GM21786 (cell line): ENCODE measurements around the gene ESYT2.

ENCODE experiments used
- ATAC-seq: cut with Tn5 transposase; IDR thresholded peaks from one replicate; pipeline ENCODE4 v1.9.1; 2021; ENCODE audit not compliant: unreplicated experiment

ESYT2 gene

GRCh38 chr7:158729646-158730382 is 99.5 kb downstream of the ESYT2 start:
- no peak for ATAC-seq

- ATAC-seq, result no peak
These were observed 100.2 kb downstream of the ESYT2 start for GRCh38 chr7:158728911-158729645.

- ATAC-seq, result no peak
These were observed 101.6 kb downstream of the ESYT2 start for GRCh38 chr7:158727690-158728089.

GRCh38 chr7:158726277-158726807 is 103.0 kb downstream of the ESYT2 start:
- ATAC-seq, result no peak

- no peak for ATAC-seq
These were observed 103.9 kb downstream of the ESYT2 start for GRCh38 chr7:158725506-158725800.

GRCh38 chr7:158724658-158725505 is 104.4 kb downstream of the ESYT2 start:
- ATAC-seq, result no peak

GRCh38 chr7:158723714-158724385 is 105.5 kb downstream of the ESYT2 start:
- ATAC-seq, result no peak

GRCh38 chr7:158723266-158723665 is 106.0 kb downstream of the ESYT2 start:
- no peak for ATAC-seq

- ATAC-seq, result no peak
These were observed 106.6 kb downstream of the ESYT2 start for GRCh38 chr7:158722574-158723237.

GRCh38 chr7:158720112-158720511 is 109.2 kb downstream of the ESYT2 start:
- no peak for ATAC-seq

GRCh38 chr7:158716802-158717201 is 112.5 kb downstream of the ESYT2 start:
- ATAC-seq, result no peak

GRCh38 chr7:158710651-158711102 is 118.6 kb downstream of the ESYT2 start:
- no peak for ATAC-seq

- no peak for ATAC-seq
These were observed 121.7 kb downstream of the ESYT2 start for GRCh38 chr7:158707610-158708009.

- ATAC-seq, result no peak
These were observed 122.4 kb downstream of the ESYT2 start for GRCh38 chr7:158706710-158707590.

- ATAC-seq, result no peak
These were observed 123.0 kb downstream of the ESYT2 start for GRCh38 chr7:158706273-158706704.

- no peak for ATAC-seq
These were observed 124.0 kb downstream of the ESYT2 start for GRCh38 chr7:158705234-158705850.

GRCh38 chr7:158704524-158705233 is 124.6 kb downstream of the ESYT2 start, which contains the start of gene NCAPG2:
Gene NCAPG2, minus strand, starts transcription at chr7:158704804. Its CDS starts 2,905 bp downstream, at chr7:158701899.
- ATAC-seq, result peak; percentile 98
